Small intestine (tissue), 7 donors: Measurements from ENCODE around the gene HMGN5. TPM values are rescaled to one million over a fixed set of nuclear protein-coding genes. Genes with fewer than 3 reads are reported as not detected.

Experiments used
- DNase-seq, 2 donors: peaks; one replicate each; pipeline versions ENCODE4 v3.0.0 to v3.0.0-alpha.2; 2013
- FAIRE-seq: peaks from 2 replicates; lab custom pipeline; 2012; peaks lifted over from hg19 to GRCh38; lab: Jason Lieb, UNC
- H3K27ac ChIP-seq, 3 donors: one replicate each; pipeline ENCODE4 v1.5.1; 2013; ENCODE audit warnings: low read length in 2 of 3, mild to moderate bottlenecking in 2 of 3, control low read depth in 1 of 3, inconsistent platforms in 1 of 3, low read depth in 1 of 3, moderate library complexity in 1 of 3
- H3K27me3 ChIP-seq, 3 donors: one replicate each; pipeline ENCODE4 v1.6.1; 2013; ENCODE audit warnings: low read length in 3 of 3, inconsistent platforms in 1 of 3; ENCODE audit not compliant: control insufficient read depth in 3 of 3, insufficient read depth in 3 of 3
- H3K36me3 ChIP-seq, 3 donors: one replicate each; pipeline ENCODE4 v1.6.1; 2013; ENCODE audit warnings: low read length in 3 of 3, inconsistent platforms in 1 of 3, low read depth in 1 of 3, mild to moderate bottlenecking in 1 of 3, moderate library complexity in 1 of 3; ENCODE audit not compliant: control insufficient read depth in 3 of 3, insufficient read depth in 2 of 3
- H3K4me1 ChIP-seq, 3 donors: one replicate each; pipeline ENCODE4 v1.6.1; 2013; ENCODE audit warnings: low read length in 2 of 3, inconsistent platforms in 1 of 3, low read depth in 1 of 3, mild to moderate bottlenecking in 1 of 3, moderate library complexity in 1 of 3; ENCODE audit not compliant: control insufficient read depth in 3 of 3, insufficient read depth in 2 of 3
- H3K4me3 ChIP-seq, 3 donors: one replicate each; pipeline ENCODE4 v1.5.1; 2013; ENCODE audit warnings: low read length in 3 of 3, control low read depth in 1 of 3, inconsistent platforms in 1 of 3, low read depth in 1 of 3, mild to moderate bottlenecking in 1 of 3, moderate library complexity in 1 of 3
- H3K9me3 ChIP-seq, 2 donors: one replicate each; pipeline ENCODE4 v1.6.1; 2013; ENCODE audit warnings: low read depth in 1 of 2, low read length in 1 of 2; ENCODE audit not compliant: control insufficient read depth in 2 of 2, insufficient read depth in 1 of 2
- WGBS, 3 donors: extraction: QIAGEN DNeasy Blood & Tissue Kit; methylation state at CpG; one replicate each; pipeline ENCODE4 v1.1.7; 2013; 5-methylcytosine and 5-hydroxymethylcytosine counted together
- polyA plus RNA-seq, 4 donors: library from polyadenylated mRNA; stranded (reverse) in 3 of 4; unstranded in 1 of 4; fragments of 200-250 nt in 3 of 4; fragments of 120-200 nt in 1 of 4; gene quantifications; one replicate each; pipeline versions ENCODE4 v1.2.1 to v1.2.3, GENCODE V29; 2013
- donor health status: healthy with polysubstance abuse.
- donor health status: control.
- donor health status: control.
- donor health status: Bipolar disorder and iron deficiency.
- donor health status: healthy.

The HMGN5 gene
- polyA plus RNA-seq, 4 donors, result 10.8 to 32.0 (median 17.7) TPM

- H3K4me3 ChIP-seq, result no peak overlapping the region
- H3K4me1 ChIP-seq, result no peaks in the 10 kb centered on the region
- H3K27ac ChIP-seq, result no peak overlapping the region
- no peaks in the 10 kb centered on the region for H3K9me3 ChIP-seq
- no peaks in the 10 kb centered on the region for H3K36me3 ChIP-seq
- FAIRE-seq (no peak), DNase-seq (peak; percentile 54 to 55)
- 6 to 12% (median 11%) methylated on average over 5 of the region's 5 CpGs for WGBS, 3 donors
- H3K27me3 ChIP-seq, result no peaks in the 10 kb centered on the region
These were observed 6.0 kb downstream of the HMGN5 start for GRCh38 chrX:81195712-81196111.

- no peak overlapping the region for H3K27ac ChIP-seq
- H3K36me3 ChIP-seq, result no peaks in the 10 kb centered on the region
- no peaks in the 10 kb centered on the region for H3K27me3 ChIP-seq
- no peaks in the 10 kb centered on the region for H3K4me1 ChIP-seq
- no peak for DNase-seq
- 76 to 93% (median 92%) methylated on average over 2 of the region's 2 CpGs for WGBS, 3 donors
- H3K4me3 ChIP-seq, result no peak overlapping the region
- FAIRE-seq, result no peak
- H3K9me3 ChIP-seq, result no peaks in the 10 kb centered on the region
These were observed 6.5 kb downstream of the HMGN5 start for GRCh38 chrX:81195259-81195658.

- H3K9me3 ChIP-seq, result no peaks in the 10 kb centered on the region
- no peaks in the 10 kb centered on the region for H3K4me1 ChIP-seq
- DNase-seq (peak; percentile 17 to 26), FAIRE-seq (peak; percentile 70)
- no peak overlapping the region for H3K27ac ChIP-seq
- no peaks in the 10 kb centered on the region for H3K27me3 ChIP-seq
- 28 to 34% (median 31%) methylated on average over 1 of the region's 1 CpG for WGBS, 3 donors
- no peak overlapping the region for H3K4me3 ChIP-seq
- H3K36me3 ChIP-seq, result no peaks in the 10 kb centered on the region
These were observed 27.4 kb downstream of the HMGN5 start for GRCh38 chrX:81174286-81174685.

- no peak overlapping the region for H3K27ac ChIP-seq
- H3K27me3 ChIP-seq, result no peaks in the 10 kb centered on the region
- no peaks in the 10 kb centered on the region for H3K4me1 ChIP-seq
- no peaks in the 10 kb centered on the region for H3K36me3 ChIP-seq
- WGBS, 3 donors, result 70 to 89% (median 85%) methylated on average over 3 of the region's 3 CpGs
- H3K9me3 ChIP-seq, result no peaks in the 10 kb centered on the region
- FAIRE-seq (no peak), DNase-seq (no peak)
- H3K4me3 ChIP-seq, result no peak overlapping the region
These were observed 33.3 kb downstream of the HMGN5 start for GRCh38 chrX:81168391-81168790.

DNA sequence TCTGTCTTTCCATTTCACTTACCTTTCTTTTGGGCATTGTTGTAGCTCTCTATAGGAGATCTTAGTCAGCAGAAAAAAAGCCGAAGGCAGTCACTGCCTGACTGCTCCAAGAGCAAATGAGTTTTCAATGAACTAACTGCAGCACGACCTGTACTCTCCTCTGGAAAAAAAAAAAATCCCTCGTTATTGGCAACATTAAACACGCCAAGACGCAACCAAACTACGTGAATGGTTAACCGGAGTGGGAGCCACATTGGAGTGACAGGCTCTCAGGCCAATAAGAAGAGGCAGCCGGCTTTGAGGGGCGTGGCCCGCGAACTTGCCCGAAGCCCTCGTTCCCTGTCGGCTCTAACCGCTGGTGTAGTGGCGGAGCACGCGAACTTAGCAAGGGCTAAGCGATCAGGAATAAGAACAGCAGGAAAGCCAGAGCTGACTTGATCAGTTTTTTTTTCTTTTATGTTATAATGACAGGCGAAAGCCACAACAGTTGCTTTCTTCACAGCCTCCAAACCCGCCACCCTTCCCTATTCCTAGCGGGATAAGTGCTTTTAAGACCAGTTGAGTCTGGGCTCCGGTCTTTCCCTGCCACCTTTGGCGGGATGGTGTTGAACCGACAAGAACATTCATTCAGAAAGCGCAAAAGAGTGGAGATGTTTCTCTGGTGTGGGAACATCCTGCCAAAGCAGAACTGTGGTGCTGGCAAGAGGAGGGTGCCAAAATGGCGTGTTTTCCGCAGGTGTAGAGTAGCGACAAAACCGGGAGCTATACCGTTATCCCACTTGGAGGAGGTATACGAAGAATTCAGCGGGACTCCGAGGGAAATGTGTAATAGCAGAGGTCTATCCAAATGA is 80.0 kb downstream of the HMGN5 start:
- H3K9me3 ChIP-seq, result no peaks in the 10 kb centered on the region
- peak; percentile 65 for FAIRE-seq
- WGBS, 3 donors, result 1 to 31% (median 7%) methylated on average over 34 of the region's 34 CpGs

DNA sequence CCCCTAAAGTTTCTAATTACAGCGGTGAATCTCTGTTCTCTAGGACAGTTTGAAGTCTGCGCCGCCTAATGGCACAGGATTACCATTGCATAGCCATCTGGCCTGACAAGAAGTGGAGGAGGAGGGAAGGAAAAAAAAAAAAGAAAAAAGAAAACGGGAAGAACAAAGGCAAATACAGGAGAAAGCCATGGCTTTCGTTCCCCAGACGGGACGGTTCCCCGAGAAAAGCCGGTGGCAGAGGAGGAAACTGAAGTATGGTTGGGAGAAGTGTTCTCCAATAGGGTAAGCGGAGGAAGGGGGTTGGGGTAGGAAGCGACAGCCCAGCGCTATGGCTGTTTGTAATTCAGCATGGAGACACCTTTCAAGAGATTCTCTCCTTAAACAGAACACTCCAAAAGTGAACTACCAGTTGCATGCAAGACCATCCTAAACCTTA is 80.8 kb downstream of the HMGN5 start:
- no peak for FAIRE-seq
- Histone ChIP-seq H3K4me1 (no peaks in the 10 kb centered on the region), H3K9me3 (no peaks in the 10 kb centered on the region), H3K36me3 (no peaks in the 10 kb centered on the region), H3K4me3 (peak overlapping the region; percentile 29 to 76 (median 45)), H3K27me3 (peaks cover 0 to 6% (median 0%) of the 10 kb centered on the region in 3 donors), H3K27ac (peak overlapping the region in 2 of 3 donors; percentile 48 to 77)
- 0 to 21% (median 6%) methylated on average over 9 to 12 of the region's 12 CpGs for WGBS, 3 donors
- DNase-seq, result peak; percentile 71

More for the DNA sequence above, 80.0 kb downstream of the HMGN5 start:
- Histone ChIP-seq H3K27me3 (peaks cover 0 to 6% (median 0%) of the 10 kb centered on the region in 3 donors), H3K4me3 (peak overlapping the region in 2 of 3 donors; percentile 45 to 76), H3K27ac (peak overlapping the region in 2 of 3 donors; percentile 48 to 77), H3K4me1 (no peaks in the 10 kb centered on the region), H3K36me3 (no peaks in the 10 kb centered on the region)
- DNase-seq, result peak; percentile 92

DNA sequence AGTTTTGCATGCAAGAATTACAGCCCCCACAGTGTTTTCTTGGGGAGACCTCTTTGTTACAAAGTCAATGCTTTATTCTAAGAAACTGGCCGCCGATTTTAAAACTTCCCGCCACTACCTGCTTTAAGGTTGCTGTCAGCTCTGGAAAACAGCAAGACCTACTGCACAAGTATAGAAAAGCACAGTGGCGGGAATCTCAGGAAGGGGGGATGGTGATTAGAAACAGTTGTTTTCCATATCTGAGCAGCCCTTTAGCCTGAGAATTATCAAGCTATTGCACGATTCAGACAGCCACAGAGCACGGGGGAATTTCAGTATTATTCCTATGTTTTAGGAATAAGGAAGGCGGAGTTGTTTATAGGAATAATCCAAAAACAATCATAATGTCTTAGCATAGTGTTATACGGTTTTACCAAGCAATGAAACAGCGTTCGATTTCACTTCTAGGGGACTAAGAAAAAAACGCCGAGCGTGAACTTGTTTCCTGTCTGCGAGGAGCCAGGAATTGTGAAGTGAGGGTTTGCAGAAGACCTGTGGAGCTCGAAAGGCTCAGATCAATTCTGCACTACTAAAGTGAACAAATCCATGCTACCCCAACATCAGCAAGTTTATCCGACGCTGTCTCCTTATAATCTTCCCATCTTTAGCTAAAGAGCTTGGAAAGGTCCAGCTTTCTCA is 81.3 kb downstream of the HMGN5 start:
- no peaks in the 10 kb centered on the region for H3K4me1 ChIP-seq
- peak overlapping the region in 1 of 3 donors; percentile 77 for H3K27ac ChIP-seq
- H3K36me3 ChIP-seq, result no peaks in the 10 kb centered on the region
- peak; percentile 1 to 3 for DNase-seq
- H3K27me3 ChIP-seq, result peaks cover 0 to 6% (median 0%) of the 10 kb centered on the region in 3 donors
- WGBS, 3 donors, result 0 to 32% (median 8%) methylated on average over 17 of the region's 17 CpGs
- H3K9me3 ChIP-seq, result no peaks in the 10 kb centered on the region
- H3K4me3 ChIP-seq, result peak overlapping the region in 2 of 3 donors; percentile 45 to 76
- FAIRE-seq, result no peak

DNA sequence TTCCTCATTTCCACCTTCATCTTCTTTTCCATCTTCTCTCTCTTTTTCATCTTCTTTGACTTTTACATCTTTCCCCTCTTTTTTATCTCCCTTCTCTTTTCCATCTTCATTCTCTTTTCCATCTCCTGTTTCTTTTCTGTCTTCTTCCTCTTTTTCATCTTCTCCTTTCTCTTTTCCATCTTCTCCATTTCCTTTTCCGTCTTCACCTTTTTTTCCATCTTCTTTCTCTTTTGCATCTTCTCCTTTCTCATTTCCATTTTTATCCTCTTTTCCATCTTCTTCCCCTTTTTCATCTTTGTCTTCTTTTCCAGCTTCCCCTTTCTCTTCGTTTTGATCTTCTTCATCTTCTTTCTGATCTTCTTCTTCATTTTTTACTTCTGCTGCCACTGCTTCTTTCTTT is 87.0 kb downstream of the HMGN5 start:
- Histone ChIP-seq H3K27ac (no peak overlapping the region), H3K4me3 (no peak overlapping the region), H3K9me3 (no peaks in the 10 kb centered on the region), H3K36me3 (no peaks in the 10 kb centered on the region), H3K27me3 (no peaks in the 10 kb centered on the region), H3K4me1 (no peaks in the 10 kb centered on the region)
- DNase-seq, result no peak
- 44 to 84% (median 73%) methylated on average over 2 of the region's 2 CpGs for WGBS, 3 donors
- FAIRE-seq, result no peak
